Prostate gland (tissue), 2 donors: Measurements from ENCODE around the gene BRD3OS. TPM values are rescaled to one million over a fixed set of nuclear protein-coding genes. Genes with fewer than 3 reads are reported as not detected.

Source experiments
- DNase-seq: peaks from one replicate; pipeline ENCODE4 v3.0.0-alpha.2; 2019; ENCODE audit warnings: low spot score
- H3K27ac ChIP-seq, 2 donors: fragments of 200-600 bp; sonication (generic); 2 replicates each; pipeline ENCODE4 v1.5.1; 2017 to 2019
- H3K27me3 ChIP-seq: fragments of 200-600 bp; sonication (generic); replicated peaks from 2 replicates; pipeline ENCODE4 v1.5.1; 2019; ENCODE audit not compliant: insufficient read depth
- H3K36me3 ChIP-seq, 2 donors: fragments of 200-600 bp; sonication (generic); 1 replicate in 1 of 2; 2 replicates in 1 of 2; pipeline versions ENCODE4 v1.5.1 to v1.8.1; 2017 to 2019
- H3K4me1 ChIP-seq: fragments of 200-600 bp; sonication (generic); replicated peaks from 2 replicates; pipeline ENCODE4 v1.5.1; 2019
- H3K4me3 ChIP-seq, 2 donors: fragments of 200-600 bp; sonication (generic); 2 replicates each; pipeline ENCODE4 v1.5.1; 2017 to 2019
- H3K9me3 ChIP-seq: fragments of 200-600 bp; sonication (generic); 2 replicates; pipeline ENCODE4 v1.5.1; 2017
- POLR2A ChIP-seq: fragments of 450-650 bp; IDR thresholded peaks from one replicate; pipeline ENCODE4 v1.6.1; 2016; ENCODE audit warnings: antibody characterized with exemption, mild to moderate bottlenecking
- POLR2AphosphoS5 ChIP-seq: sonication (generic); formaldehyde crosslinking; IDR thresholded peaks from one replicate; pipeline ENCODE4 v1.6.1; 2017; ENCODE audit warnings: antibody characterized with exemption
- WGBS: methylation state at CpG from one replicate; pipeline ENCODE4 v1.1.5; 2018; 5-methylcytosine and 5-hydroxymethylcytosine counted together
- intact Hi-C: fragments of 100-400 bp; cut with DNase I; formaldehyde crosslinking; loops from one replicate; pipeline ENCODE4 v1.14.2; 2022
- total RNA-seq, 2 donors: library from RNA; depleted of rRNA; stranded (reverse); fragments of >200 nt; gene quantifications; one replicate each; pipeline ENCODE4 v1.1.0, GENCODE V29; 2016
- TF ChIP-seq, protein P1 (sequence below), 4 experiments: fragments of 200-600 bp in 2 of 4; fragments of 450-650 bp in 2 of 4; sonication (generic) in 2 of 4; IDR thresholded peaks; 1 replicate in 3 of 4; 2 replicates in 1 of 4; pipeline ENCODE4 v1.5.1; 2016 to 2019; ENCODE audit warnings: antibody characterized with exemption in 4 of 4, mild to moderate bottlenecking in 2 of 4, moderate library complexity in 2 of 4

BRD3OS gene
- total RNA-seq, 2 donors from 2014 or later = 16.2 to 30.1 TPM

DNA sequence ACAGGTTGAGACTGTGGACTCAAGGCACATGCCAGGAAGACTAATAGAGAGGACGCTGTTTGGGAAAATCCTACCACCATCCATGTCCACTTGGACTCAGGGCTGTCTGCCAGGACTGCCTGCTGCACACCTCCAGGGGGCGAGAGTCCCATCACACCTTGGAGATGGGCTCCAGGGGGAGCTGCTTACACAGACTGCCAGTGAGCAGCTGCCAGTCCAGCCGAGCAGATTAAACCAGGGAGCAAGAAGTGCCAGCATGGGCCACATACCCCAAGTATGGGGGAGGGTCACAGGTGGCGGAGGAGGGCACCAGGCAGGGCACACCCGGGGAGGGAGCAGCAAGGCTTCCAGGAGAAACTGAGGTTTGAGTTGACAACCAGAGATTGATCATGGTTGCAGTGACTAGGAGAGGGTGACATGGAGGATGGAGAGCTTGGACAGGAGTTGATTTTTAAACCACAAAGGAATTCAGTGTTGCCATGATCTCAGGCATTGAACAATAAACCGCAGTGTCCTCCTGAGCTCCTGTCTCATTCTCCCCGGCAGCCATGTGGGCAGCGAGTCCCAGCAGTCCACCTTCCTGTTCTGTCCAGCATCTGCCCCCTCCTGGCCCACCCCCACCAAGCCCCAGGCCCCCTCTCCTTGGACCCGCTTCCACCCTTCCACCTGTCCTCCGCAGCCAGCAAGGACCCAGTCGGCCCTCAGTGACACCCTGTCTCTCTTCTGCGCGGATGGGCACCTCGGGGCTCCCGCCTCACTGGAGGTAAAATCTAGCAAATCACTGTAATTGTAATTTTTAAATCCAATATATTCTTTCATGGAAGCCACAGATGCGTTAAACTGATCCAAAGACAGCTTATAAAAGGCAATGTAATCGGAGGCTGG, 30.0 kb upstream of the BRD3OS start:
- WGBS = 64% methylated on average over 17 of the region's 17 CpGs
- no peak overlapping the region for H3K4me3 ChIP-seq
- H3K9me3 ChIP-seq = no peaks in the 10 kb centered on the region
- intact Hi-C loops = no loop called here
- H3K27ac ChIP-seq = no peak overlapping the region
- H3K27me3 ChIP-seq = no peaks in the 10 kb centered on the region
- H3K4me1 ChIP-seq = no peaks in the 10 kb centered on the region
- no peaks in the 10 kb centered on the region for H3K36me3 ChIP-seq
- no peak for TF ChIP-seq POLR2A
- TF ChIP-seq POLR2AphosphoS5 = no peak
- TF ChIP-seq, protein P1, sequence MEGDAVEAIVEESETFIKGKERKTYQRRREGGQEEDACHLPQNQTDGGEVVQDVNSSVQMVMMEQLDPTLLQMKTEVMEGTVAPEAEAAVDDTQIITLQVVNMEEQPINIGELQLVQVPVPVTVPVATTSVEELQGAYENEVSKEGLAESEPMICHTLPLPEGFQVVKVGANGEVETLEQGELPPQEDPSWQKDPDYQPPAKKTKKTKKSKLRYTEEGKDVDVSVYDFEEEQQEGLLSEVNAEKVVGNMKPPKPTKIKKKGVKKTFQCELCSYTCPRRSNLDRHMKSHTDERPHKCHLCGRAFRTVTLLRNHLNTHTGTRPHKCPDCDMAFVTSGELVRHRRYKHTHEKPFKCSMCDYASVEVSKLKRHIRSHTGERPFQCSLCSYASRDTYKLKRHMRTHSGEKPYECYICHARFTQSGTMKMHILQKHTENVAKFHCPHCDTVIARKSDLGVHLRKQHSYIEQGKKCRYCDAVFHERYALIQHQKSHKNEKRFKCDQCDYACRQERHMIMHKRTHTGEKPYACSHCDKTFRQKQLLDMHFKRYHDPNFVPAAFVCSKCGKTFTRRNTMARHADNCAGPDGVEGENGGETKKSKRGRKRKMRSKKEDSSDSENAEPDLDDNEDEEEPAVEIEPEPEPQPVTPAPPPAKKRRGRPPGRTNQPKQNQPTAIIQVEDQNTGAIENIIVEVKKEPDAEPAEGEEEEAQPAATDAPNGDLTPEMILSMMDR (IDR thresholded peaks at IDR 0.05) = no peak
- no peak for DNase-seq

DNA sequence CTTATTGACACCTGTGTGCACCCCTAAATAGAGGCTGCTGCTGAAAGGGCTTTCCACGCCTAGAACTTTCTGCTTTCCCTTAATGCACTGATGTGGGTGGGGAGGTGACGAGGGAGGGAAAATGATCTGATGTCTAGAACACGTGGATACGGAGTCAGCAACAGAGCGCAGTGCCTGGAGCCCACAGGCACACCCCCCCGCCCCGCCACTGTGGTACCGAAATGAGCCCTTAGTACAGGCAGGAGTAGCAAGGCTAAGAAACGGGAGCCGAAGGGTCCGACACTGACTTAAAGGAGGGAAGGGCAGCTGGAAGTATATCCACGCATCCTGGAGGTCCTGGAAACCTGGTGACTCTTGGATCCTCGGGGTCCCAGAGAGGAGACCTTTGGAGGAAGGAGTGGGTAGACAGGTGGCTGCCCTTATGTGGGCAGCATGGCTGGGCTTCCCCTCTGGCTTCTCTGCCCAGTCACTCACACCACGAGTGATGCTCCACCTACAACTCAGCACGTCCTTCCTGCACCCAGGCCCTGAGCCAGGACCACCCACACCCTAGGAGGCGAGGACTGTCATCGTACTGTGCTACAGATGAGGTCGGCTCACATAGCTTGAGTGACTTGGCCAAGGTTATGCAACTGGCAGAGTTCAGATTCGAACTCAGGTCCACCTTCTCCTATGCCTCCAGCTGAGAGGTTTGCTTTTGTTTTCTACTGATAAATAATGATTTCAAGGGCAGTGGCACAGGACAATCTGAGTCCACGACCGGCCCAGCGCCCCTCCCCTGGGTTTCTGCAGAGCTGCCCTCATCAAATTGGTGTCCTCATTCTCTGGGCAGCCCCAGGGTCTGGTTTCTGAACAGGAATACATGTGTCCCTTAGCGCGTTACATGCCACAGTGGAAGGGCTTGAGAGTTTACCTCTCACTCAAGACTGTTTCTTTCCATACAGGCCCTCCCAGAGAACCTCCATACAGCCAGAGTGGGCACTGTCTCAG, 28.5 kb upstream of the BRD3OS start:
- TF ChIP-seq, protein P1 (IDR thresholded peaks at IDR 0.05) = no peak
- TF ChIP-seq POLR2A = no peak
- TF ChIP-seq POLR2AphosphoS5 = no peak
- Histone ChIP-seq H3K27me3 (no peaks in the 10 kb centered on the region), H3K9me3 (no peaks in the 10 kb centered on the region), H3K36me3 (no peaks in the 10 kb centered on the region), H3K27ac (no peak overlapping the region), H3K4me1 (no peaks in the 10 kb centered on the region), H3K4me3 (no peak overlapping the region)
- 68% methylated on average over 24 of the region's 24 CpGs for WGBS
- intact Hi-C loops = no loop called here
- DNase-seq = no peak

- no peaks in the 10 kb centered on the region for H3K9me3 ChIP-seq
- DNase-seq = no peak
- intact Hi-C loops = no loop called here
These were observed 27.7 kb upstream of the BRD3OS start for GRCh38 chr9:133997584-133997983.

GRCh38 chr9:133998915-133999595, 26.2 kb upstream of the BRD3OS start:
- no peak for TF ChIP-seq POLR2AphosphoS5
- TF ChIP-seq, protein P1 (IDR thresholded peaks at IDR 0.05) = no peak
- TF ChIP-seq POLR2A = no peak
- Histone ChIP-seq H3K4me1 (no peaks in the 10 kb centered on the region), H3K9me3 (no peaks in the 10 kb centered on the region), H3K27ac (no peak overlapping the region), H3K27me3 (no peaks in the 10 kb centered on the region), H3K36me3 (no peaks in the 10 kb centered on the region), H3K4me3 (no peak overlapping the region)
- intact Hi-C loops = no loop called here
- DNase-seq = no peak
- WGBS = 98% methylated on average over 1 of the region's 1 CpG

More at GRCh38 chr9:133997584-133997983, 27.7 kb upstream of the BRD3OS start:
- H3K36me3 ChIP-seq = no peaks in the 10 kb centered on the region
- H3K27me3 ChIP-seq = no peaks in the 10 kb centered on the region
- WGBS = 79% methylated on average over 2 of the region's 2 CpGs
- H3K27ac ChIP-seq = no peak overlapping the region
- TF ChIP-seq POLR2AphosphoS5 (no peak), POLR2A (no peak)
- TF ChIP-seq, protein P1 (IDR thresholded peaks at IDR 0.05) = no peak
- H3K4me3 ChIP-seq = no peak overlapping the region
- no peaks in the 10 kb centered on the region for H3K4me1 ChIP-seq
